GM19193 (cell line): ENCODE results near the gene FXYD3.

Source experiments
- POLR2A ChIP-seq: IDR thresholded peaks from 4 replicates; pipeline ENCODE4 v1.6.1; 2011; ENCODE audit not compliant: insufficient read depth, insufficient read length; ENCODE audit errors: extremely low read depth

Gene FXYD3

DNA sequence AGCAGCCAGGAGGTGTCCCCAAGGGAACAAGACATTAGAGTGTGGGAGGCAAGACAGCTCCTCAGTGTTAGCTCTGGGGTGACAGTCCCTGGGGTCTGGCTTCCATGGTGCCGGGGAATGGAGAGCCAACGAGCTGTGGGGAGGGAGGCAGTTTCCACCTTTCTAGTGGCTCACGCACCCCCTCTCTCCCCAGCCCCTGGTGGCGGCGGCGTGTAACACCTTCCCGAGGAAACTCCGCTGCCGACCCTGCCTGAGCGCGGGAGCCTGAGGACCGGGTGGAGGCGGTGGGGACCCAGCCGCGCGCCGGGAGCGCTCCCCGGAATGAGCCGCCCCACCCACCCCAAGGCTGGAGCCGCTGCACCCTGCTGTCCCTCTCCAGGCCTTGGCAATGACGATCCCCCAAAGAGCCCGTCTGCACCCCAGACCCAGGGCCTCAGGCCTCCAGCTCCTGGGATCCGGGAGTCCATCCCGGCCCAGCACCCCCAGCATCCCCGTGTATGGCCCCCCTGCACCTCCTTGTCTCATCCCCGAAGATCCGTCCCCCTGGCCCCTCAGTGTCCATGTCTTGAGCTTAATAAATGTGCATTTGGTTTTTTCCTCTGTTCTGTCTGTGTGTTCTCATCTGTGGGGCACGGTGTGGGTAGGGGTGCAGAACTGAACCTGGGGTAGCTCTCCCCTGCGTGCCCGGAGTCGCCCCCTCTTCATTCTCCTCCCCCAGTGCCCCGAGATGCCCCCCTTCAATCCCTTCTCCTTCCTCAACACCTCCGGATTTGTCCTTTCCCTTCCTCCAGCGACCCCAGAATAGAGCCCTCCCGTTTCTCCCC, 38.3 kb downstream of the FXYD3 start:
- no peak for TF ChIP-seq POLR2A

DNA sequence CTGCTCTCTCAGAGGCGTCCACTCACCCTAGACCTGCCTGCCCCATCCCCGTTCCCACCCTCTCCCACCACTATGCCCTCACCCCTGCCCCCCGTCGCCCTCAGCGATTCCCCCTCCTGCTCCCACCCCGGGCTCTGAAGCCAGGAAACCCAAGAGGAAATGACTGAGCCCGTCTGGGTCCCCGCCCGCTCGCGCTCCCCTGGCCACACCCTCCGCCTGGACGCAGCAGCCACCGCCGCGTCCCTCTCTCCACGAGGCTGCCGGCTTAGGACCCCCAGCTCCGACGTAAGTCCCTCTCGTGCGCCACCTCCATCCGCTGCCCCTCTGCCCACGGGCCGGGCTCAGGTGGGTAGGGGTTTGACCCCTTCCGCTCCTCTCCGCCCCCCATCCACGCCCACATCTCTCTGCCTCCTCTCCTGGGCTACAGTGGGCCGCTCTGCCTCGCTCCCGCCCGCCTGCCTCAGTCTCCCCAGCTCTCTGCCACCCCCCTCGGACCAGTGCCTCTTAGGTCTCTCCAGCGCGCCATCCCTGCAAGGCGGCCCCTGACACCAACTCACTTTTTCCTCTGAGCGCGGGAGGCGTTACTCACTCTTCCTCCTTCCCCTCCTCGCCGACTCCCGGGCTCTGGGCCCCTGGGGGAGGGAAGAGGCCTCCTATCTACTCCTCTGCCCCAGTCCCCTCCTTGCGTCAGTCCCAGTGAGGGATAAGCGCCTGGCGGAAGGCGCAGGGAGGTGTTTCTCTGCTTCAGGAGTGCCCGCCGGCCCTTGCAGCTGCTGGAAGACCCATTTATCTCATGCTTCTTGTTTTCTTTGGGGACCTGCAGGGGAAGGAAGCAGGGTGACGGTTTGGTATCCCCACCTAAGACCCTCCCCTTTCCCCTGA, 39.1 kb downstream of the FXYD3 start, which contains the start of gene FXYD5:
FXYD5 (plus strand) TSS at position 211 of the 882 bp plus-strand sequence. CDS start 816 bp downstream, outside the sequence.
- no peak for TF ChIP-seq POLR2A

DNA sequence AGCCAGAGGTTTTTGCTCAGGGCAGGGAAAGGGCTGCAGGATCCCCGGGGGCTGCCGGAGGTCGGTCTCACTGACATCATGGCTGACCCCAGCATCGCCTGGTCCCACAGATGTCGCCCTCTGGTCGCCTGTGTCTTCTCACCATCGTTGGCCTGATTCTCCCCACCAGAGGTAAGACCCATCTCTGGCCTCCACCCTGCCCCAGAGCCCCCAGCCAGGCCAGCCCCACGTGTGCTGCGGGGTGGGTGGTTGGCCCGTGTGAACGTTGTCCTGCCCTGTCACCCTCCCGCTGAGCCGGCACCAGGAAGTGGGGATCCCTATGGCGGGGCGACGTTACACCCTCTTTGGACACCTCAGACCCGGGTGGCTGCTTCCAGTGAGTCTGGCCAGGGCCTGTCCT, 39.8 kb downstream of the FXYD3 start:
- TF ChIP-seq POLR2A = no peak

DNA sequence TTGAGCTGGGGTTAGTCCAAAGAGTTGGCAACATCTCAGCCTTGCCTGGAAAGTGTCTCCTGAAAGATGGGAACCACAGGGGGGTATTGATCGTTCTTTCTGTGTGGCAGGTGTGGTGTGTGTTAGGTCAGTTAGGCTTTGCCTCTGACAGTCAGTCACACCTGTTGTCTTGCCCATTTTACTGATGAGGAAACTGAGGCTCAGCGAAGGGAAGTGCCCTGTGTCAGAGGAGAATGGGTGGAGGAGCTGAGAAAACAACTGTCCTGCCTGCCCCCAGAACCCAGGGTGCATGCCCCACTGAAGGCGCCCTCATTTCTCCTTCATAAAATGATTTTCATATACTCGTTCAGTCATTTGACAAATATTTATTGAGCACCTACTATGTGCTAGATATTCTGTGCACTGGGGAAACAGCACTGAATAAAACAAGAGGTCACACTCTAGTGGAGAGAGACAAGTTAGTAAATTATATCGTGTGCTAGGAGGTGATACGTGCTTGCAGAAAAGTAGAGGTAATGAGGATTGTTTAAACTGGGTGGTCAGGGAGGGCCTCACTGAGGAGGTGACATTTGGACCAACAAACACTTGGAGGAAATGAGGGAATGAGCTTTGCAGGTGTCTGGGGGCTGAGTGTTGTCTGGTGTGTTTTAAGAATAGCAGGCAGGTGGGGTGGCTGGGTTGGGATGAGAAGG, 40.5 kb downstream of the FXYD3 start:
- no peak for TF ChIP-seq POLR2A

DNA sequence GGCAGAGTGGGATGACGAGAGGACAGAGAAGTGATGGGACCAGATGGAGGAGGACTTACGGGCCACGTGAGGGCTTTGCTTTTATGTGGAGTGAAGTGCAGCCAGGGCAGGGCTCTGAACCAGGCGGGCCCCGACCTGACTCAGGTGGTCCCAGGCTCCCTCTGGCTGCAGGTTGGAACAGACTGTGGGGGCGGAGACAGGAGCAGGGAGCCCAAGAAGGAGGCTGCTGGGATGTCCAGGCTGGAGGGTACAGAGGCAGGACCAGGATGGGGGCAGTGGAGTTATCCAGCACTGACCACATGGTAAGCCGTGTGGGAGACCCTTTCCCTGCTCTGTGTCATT, 41.0 kb downstream of the FXYD3 start:
- no peak for TF ChIP-seq POLR2A

DNA sequence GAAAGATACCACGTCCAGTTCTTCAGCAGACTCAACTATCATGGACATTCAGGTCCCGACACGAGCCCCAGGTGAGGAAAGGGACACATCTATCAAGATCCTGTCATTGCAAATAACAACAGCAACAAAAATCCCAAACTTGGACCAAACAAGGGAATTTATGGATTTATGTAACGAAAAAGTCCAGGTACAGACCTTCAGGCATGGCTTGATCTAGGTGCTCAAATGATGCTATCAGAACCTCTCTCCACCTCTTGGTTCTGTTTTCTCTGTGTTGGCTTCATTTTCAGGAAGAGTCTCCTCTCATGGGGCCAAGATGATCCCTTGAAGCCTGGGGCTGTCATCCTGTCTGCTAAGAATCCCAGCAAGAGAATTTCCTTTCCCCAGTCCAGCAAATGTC, 41.8 kb downstream of the FXYD3 start:
- TF ChIP-seq POLR2A = no peak

DNA sequence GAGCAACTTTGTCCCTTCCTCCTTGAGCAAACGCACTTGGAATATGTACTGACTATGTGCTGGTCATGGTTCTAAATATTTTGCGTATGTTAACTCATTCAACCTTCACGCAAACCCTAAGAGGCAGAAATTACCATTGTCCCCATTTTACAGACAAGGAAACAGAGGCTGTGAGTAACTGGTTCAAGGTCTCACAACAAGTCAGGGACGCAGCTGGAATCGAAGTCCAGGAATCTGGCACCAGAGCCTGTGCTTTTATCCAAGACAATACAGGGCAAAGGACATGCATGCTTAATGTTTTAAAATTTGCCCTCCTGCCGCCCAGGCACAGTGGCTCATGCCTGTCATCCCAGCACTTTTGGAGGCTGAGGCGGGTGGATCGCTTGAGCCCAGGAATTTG, 44.0 kb downstream of the FXYD3 start:
- TF ChIP-seq POLR2A = no peak

DNA sequence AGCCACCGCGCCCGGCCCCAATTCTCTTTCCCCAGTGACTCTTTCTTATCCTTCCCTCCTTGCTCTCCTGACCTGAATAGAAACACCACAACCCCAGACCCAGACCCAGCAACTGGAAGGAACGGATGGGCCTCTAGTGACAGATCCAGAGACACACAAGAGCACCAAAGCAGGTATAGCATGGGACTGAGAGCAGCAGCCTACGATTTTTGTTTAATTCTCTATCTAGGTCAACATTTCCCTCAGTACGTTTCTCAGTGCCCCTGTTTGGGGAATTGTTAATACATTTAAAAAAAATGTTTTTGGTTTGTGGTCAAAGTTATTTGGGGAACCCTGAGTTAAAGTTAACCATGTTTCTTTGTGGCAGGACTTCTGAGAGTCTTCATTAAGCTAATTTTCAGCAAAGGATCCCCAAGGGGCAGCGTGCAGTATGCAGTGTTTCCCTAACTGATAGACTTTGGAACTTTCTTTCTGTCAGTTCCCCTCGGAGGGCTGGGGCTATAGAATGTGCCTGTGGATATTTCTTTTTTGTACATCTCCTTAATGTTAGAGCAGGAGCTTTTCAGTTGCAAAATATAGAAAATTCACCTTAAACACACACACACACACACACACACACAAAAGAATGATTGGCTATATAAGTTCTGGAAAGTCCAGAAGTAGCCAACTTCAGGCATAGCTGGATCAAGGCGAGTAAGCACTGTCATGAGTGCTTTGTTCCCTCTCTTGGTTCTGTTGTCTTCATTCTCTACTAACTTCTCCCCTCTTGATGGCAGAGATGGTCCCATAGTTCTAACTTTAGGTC, 45.2 kb downstream of the FXYD3 start:
- no peak for TF ChIP-seq POLR2A

DNA sequence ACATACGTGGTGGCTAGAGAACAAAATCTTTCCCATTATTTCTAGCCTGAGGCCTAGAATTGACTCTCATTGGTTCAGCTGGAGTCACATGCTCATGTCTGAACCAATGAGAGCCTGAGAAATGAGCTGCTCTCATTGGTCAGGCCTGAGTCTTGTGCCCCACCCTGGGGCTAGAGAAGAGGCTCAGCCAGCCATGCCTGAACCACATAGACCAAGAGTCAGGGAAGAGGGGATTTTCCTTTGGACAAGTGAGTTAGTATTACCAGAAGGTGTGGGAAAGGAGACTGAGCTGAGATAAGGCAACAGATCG, 45.8 kb downstream of the FXYD3 start:
- TF ChIP-seq POLR2A = no peak

DNA sequence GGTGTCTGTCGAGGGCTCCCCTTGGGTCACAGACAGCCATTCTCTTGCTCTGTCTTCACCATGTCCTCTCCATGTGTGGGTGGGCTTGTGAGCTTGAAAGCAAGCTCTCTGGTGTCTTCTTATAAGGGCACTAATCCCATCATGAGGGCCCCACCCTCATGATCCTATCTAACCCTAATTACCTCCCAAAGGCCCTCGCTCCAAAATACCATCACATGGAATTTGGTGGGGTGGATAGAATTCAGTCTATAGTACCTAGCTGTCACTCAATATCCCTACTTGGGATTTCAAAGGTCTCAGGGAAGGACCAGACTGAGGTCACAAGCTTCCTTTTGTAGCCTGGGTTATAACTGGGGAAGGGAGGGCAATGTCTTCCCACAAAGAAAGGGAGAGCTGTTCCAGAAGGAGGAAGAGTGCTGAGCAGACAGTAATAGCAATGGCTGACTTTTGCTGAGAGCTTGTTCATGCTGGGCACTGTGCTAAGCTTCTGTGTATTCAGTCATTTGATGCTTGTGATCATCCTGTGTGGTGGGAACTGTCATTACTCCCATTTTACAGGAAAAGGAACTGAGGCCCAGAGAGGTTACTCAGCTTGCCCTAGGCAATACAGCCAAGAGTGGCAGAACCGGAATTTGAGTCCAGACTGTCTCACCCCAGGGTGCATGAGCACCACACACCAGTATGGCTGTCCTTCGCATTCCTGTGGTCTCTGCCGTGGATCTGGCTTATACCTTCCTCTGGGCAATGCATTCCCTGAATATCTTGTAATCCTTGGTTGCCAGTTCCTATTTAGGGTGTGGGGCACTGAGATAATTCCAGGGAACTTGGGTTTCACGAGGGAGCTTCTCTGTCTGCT, 47.1 kb downstream of the FXYD3 start:
- TF ChIP-seq POLR2A = no peak

DNA sequence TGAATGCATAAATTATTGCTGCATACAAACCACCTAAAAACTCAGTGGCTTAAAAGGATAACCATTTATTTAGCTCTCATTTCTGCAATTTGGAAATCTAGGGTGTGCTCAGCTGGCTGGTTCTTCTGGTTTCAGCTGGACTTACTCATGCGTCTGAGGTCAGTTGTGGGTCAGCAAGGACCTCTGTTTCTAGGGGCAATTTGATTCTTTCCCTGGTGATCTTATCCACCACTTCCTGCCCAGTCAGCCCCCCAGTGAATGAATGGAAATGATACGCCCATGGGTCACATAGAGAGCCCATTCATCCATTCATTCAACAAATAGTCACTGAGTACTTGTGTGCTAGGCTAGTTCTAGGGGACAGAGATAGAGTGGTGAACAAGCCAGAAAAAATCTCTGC, 48.8 kb downstream of the FXYD3 start:
- TF ChIP-seq POLR2A = no peak

DNA sequence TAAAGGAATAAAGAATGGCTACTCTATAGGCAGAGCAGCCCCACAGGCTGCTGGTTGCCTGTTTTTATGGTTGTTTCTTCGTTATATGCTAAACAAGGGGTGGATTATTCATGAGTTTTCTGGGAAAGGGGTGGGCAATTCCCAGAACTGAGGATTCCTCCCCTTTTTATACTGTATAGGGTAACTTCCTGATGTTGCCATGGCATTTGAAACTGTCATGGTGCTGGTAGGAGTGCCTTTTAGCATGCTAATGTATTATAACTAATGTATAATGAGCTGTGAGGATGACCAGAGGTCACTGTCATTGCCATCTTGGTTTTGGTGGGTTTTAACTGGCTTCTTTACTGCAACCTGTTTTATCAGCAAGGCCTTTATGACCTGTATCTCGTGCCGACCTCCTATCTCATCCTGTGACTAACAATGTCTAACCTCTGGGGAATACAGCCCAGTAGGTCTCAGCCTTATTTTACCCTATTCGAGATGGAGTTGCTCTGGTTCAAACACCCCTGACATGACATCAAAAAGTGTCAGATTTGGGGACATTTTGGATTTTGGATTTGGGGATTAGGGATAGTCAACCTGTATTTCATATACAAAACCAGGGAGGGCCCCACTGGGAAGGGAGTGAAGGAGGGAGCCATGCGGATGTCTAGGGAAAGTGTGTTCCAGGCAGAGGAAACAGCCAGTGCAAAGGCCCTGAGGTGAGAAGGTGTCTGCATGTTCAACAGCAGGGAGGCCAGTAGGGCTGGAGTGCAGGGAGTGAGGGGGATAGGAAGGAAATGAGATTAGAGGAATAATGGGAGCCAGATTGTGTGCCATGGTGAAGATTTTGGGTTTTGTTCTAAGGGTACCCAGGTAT, 49.8 kb downstream of the FXYD3 start:
- no peak for TF ChIP-seq POLR2A
